SK-N-SH (cell line): ENCODE measurements around the gene BDKRB1. TPM values are rescaled to one million over a fixed set of nuclear protein-coding genes. Genes with fewer than 3 reads are reported as not detected.

Experiments
- CTCF ChIA-PET: fragments of 300-600, 350-600 bp; formaldehyde crosslinking; extraction: SDS; loops from one replicate; lab custom pipeline; 2021; lab: Yijun Ruan, JAX
- POLR2A ChIA-PET: fragments of 350-600 bp; sonication (Branson Sonifier 250); formaldehyde crosslinking; extraction: SDS; loops from one replicate; lab custom pipeline; 2020; ENCODE audit warnings: antibody characterized with exemption, inconsistent platforms; lab: Yijun Ruan, JAX
- DNase-seq: peaks from one replicate; pipeline ENCODE4 v3.0.0; 2012
- H2AFZ ChIP-seq: fragments of 200-600 bp; sonication (generic); 2 replicates; pipeline ENCODE4 v1.8.1; 2016; ENCODE audit warnings: antibody characterized with exemption, mild to moderate bottlenecking, low read depth
- H3F3A ChIP-seq: fragments of 200-600 bp; sonication (generic); replicated peaks from 2 replicates; pipeline ENCODE3; 2016; ENCODE audit warnings: antibody characterized with exemption, mild to moderate bottlenecking; ENCODE audit not compliant: insufficient read depth
- H3K27ac ChIP-seq, 2 experiments: fragments of 200-500 bp in 1 of 2; fragments of 200-600 bp in 1 of 2; sonication (Bioruptor generic) in 1 of 2; sonication (generic), shearing (Covaris generic) in 1 of 2; 2 replicates each; pipeline versions ENCODE4 v1.5.1 to v1.6.1; 2014 to 2016; ENCODE audit warnings: low read depth in 2 of 2, inconsistent platforms in 1 of 2, low read length in 1 of 2, mild to moderate bottlenecking in 1 of 2, mixed read lengths in 1 of 2
- H3K27me3 ChIP-seq: fragments of 200-600 bp; sonication (generic), shearing (Covaris generic); 2 replicates; pipeline ENCODE4 v1.6.1; 2016; ENCODE audit warnings: mixed run types; ENCODE audit not compliant: insufficient read depth
- H3K36me3 ChIP-seq, 2 experiments: fragments of 200-500 bp in 1 of 2; fragments of 200-600 bp in 1 of 2; sonication (Bioruptor generic) in 1 of 2; sonication (generic) in 1 of 2; replicated peaks in 1 of 2; 2 replicates each; pipeline versions ENCODE3 to v1.5.1; 2014 to 2016; ENCODE audit warnings: low read length in 1 of 2, mild to moderate bottlenecking in 1 of 2; ENCODE audit not compliant: insufficient read depth in 2 of 2, control insufficient read depth in 1 of 2
- H3K4me1 ChIP-seq, 2 experiments: fragments of 200-500 bp in 1 of 2; fragments of 200-600 bp in 1 of 2; sonication (Bioruptor generic) in 1 of 2; sonication (generic), shearing (Covaris generic) in 1 of 2; 2 replicates each; pipeline versions ENCODE4 v1.5.1 to v1.6.1; 2014 to 2016; ENCODE audit warnings: low read depth in 1 of 2, low read length in 1 of 2, mixed run types in 1 of 2; ENCODE audit not compliant: insufficient read depth in 2 of 2, control insufficient read depth in 1 of 2
- H3K4me2 ChIP-seq: fragments of 200-600 bp; sonication (generic), shearing (Covaris generic); 2 replicates; pipeline ENCODE4 v1.6.1; 2017; ENCODE audit warnings: mixed run types
- H3K4me3 ChIP-seq, 2 experiments: fragments of 200-500 bp in 1 of 2; fragments of 200-600 bp in 1 of 2; sonication (Bioruptor generic) in 1 of 2; sonication (generic), shearing (Covaris generic) in 1 of 2; 2 replicates each; pipeline versions ENCODE4 v1.5.1 to v1.8.1; 2014 to 2016; ENCODE audit warnings: low read depth in 2 of 2, inconsistent platforms in 1 of 2, low read length in 1 of 2, mild to moderate bottlenecking in 1 of 2, mixed read lengths in 1 of 2, moderate library complexity in 1 of 2
- H3K79me2 ChIP-seq: fragments of 200-600 bp; sonication (generic); 2 replicates; pipeline ENCODE4 v1.8.1; 2017; ENCODE audit warnings: mild to moderate bottlenecking; ENCODE audit not compliant: insufficient read depth
- H3K9ac ChIP-seq: fragments of 200-600 bp; sonication (generic); 2 replicates; pipeline ENCODE4 v1.6.1; 2017; ENCODE audit warnings: mixed run types
- H3K9me2 ChIP-seq: fragments of 200-600 bp; sonication (generic); 2 replicates; pipeline ENCODE4 v1.6.1; 2017; ENCODE audit warnings: mixed run types
- H3K9me3 ChIP-seq: fragments of 200-600 bp; sonication (generic); 2 replicates; pipeline ENCODE4 v1.6.1; 2017; ENCODE audit warnings: mixed run types, mild to moderate bottlenecking, moderate library complexity
- H4K20me1 ChIP-seq: fragments of 200-600 bp; sonication (generic); 2 replicates; pipeline ENCODE4 v1.6.1; 2017; ENCODE audit warnings: mild to moderate bottlenecking, mixed run types; ENCODE audit not compliant: insufficient read depth
- EP300 ChIP-seq, 2 experiments: IDR thresholded peaks; 2 replicates each; pipeline versions ENCODE4 v1.4.0 to v1.6.1; 2012; ENCODE audit warnings: borderline replicate concordance in 1 of 2, low read depth in 1 of 2, low read length in 1 of 2
- FOXM1 ChIP-seq: IDR thresholded peaks from 2 replicates; pipeline ENCODE4 v1.4.0; 2012; ENCODE audit warnings: low read depth, mild to moderate bottlenecking
- GABPA ChIP-seq: IDR thresholded peaks from 2 replicates; pipeline ENCODE4 v1.4.0; 2012; ENCODE audit warnings: low read depth, mild to moderate bottlenecking
- GATA2 ChIP-seq: sonication (generic); formaldehyde crosslinking; IDR thresholded peaks from 2 replicates; pipeline ENCODE4 v1.5.0; 2020; ENCODE audit warnings: mild to moderate bottlenecking, missing genetic modification reagents
- JUND ChIP-seq: IDR thresholded peaks from 2 replicates; pipeline ENCODE4 v1.4.0; 2012
- MEF2A ChIP-seq: IDR thresholded peaks from 2 replicates; pipeline ENCODE4 v1.4.0; 2012; ENCODE audit warnings: low read depth, borderline replicate concordance
- MXI1 ChIP-seq: IDR thresholded peaks from 2 replicates; pipeline ENCODE4 v1.6.1; 2012; ENCODE audit warnings: mild to moderate bottlenecking, low read depth, low read length, improper control_type of control experiment
- NFIC ChIP-seq: IDR thresholded peaks from 2 replicates; pipeline ENCODE4 v1.4.0; 2012; ENCODE audit warnings: borderline replicate concordance
- RAD21 ChIP-seq: IDR thresholded peaks from 2 replicates; pipeline ENCODE4 v1.6.1; 2012; ENCODE audit warnings: mild to moderate bottlenecking, low read length
- RFX5 ChIP-seq: IDR thresholded peaks from 2 replicates; pipeline ENCODE4 v1.6.1; 2012; ENCODE audit warnings: mild to moderate bottlenecking, improper control_type of control experiment, low read length
- SIN3A ChIP-seq: IDR thresholded peaks from 2 replicates; pipeline ENCODE4 v1.6.1; 2012; ENCODE audit warnings: low read depth, mild to moderate bottlenecking, low read length, moderate library complexity, borderline replicate concordance
- SMC3 ChIP-seq: IDR thresholded peaks from 2 replicates; pipeline ENCODE4 v1.6.1; 2012; ENCODE audit warnings: low read depth, low read length, improper control_type of control experiment
- TAF1 ChIP-seq: IDR thresholded peaks from 2 replicates; pipeline ENCODE4 v1.6.1; 2012; ENCODE audit warnings: low read depth, mild to moderate bottlenecking, low read length, moderate library complexity, borderline replicate concordance
- TEAD4 ChIP-seq: IDR thresholded peaks from 2 replicates; pipeline ENCODE4 v1.4.0; 2012; ENCODE audit warnings: mild to moderate bottlenecking, borderline replicate concordance; ENCODE audit not compliant: insufficient read depth
- YY1 ChIP-seq: IDR thresholded peaks from 2 replicates; pipeline ENCODE4 v1.4.0; 2012; ENCODE audit warnings: low read depth, mild to moderate bottlenecking
- WGBS: methylation state at CpG from one replicate; pipeline ENCODE4 v1.1.6; 2017; ENCODE audit warnings: low lambda C conversion rate; 5-methylcytosine and 5-hydroxymethylcytosine counted together
- polyA plus RNA-seq, 3 experiments: library from polyadenylated mRNA; depleted of rRNA; stranded (reverse); fragments of >200 nt; gene quantifications; 2 replicates each; pipeline ENCODE4 v1.2.3, GENCODE V29; 2012
- TF ChIP-seq, protein P1 (sequence below): fragments of 150-350 bp; IDR thresholded peaks from 2 replicates; pipeline ENCODE4 v1.6.1; 2017; ENCODE audit warnings: antibody characterized with exemption, low read length, low read depth, borderline replicate concordance
- TF ChIP-seq, protein P2 (sequence below): fragments of 150-350 bp; IDR thresholded peaks from 2 replicates; pipeline ENCODE4 v1.6.1; 2016; ENCODE audit warnings: mild to moderate bottlenecking, low read depth, low read length
- TF ChIP-seq, protein P3 (sequence below): IDR thresholded peaks from 2 replicates; pipeline ENCODE4 v1.6.1; 2012; ENCODE audit warnings: mild to moderate bottlenecking, low read depth, low read length, moderate library complexity
- TF ChIP-seq, protein P4 (sequence below): IDR thresholded peaks from 2 replicates; pipeline ENCODE4; 2012
- TF ChIP-seq, protein P5 (sequence below): IDR thresholded peaks from 2 replicates; pipeline ENCODE4 v1.4.0; 2012; ENCODE audit warnings: low read depth
- TF ChIP-seq, protein P6 (sequence below): fragments of 200-600 bp; sonication (generic); IDR thresholded peaks from 2 replicates; pipeline ENCODE4 v1.6.1; 2017; ENCODE audit warnings: antibody characterized with exemption, mild to moderate bottlenecking, moderate library complexity

BDKRB1 gene
- polyA plus RNA-seq, 1 of the 3 experiments (the other 2 are of a cell fraction) = 14.4 TPM

DNA sequence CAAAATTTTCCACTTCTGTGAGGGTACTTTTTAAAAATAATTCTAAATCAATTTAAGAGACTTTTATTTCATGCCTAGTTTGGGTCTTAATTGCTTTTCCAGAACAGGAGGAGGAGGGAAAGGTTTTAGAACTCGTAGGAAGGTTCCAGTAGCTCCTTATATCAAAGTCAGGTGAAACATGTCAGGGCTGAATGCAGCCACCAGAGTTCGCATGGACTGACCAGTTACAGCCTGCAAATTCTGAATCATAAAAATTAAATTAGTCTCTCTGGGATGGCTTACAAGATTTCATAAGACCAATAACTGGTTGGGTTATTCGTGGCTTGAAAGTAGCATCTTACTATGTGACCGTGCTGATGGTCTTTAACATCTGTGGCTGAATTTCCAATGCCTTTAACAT is 397 bp downstream of the BDKRB1 start:
- Histone ChIP-seq H3F3A (peaks cover 35% of the 10 kb centered on the region), H3K4me2 (peak overlapping the region; percentile 66), H4K20me1 (no peaks in the 10 kb centered on the region), H3K4me1 (peaks cover 6 to 32% of the 10 kb centered on the region in 2 experiments), H3K4me3 (peak overlapping the region in 1 of 2 experiments; percentile 8; a peak in 2 of 4 replicates), H3K9ac (peak overlapping the region; percentile 64; the same call in 1 of the 2 replicates), H3K9me2 (no peaks in the 10 kb centered on the region), H2AFZ (peak overlapping the region; percentile 15; the same call in 1 of the 2 replicates), H3K79me2 (peaks cover 48% of the 10 kb centered on the region), H3K9me3 (peaks cover 10% of the 10 kb centered on the region; the same call in 1 of the 2 replicates), H3K36me3 (peaks cover 0 to 15% of the 10 kb centered on the region in 2 experiments), H3K27me3 (no peaks in the 10 kb centered on the region), H3K27ac (peak overlapping the region; percentile 77 to 97; a peak in 3 of 4 replicates)
- DNase-seq = no peak
- 26% methylated on average over 4 of the region's 4 CpGs for WGBS
- ChIA-PET CTCF (interaction anchor here (1.0 to 1.6 kb wide), 2 partner anchors 16 to 156 kb away, joined by 3 to 6 read pairs; no protein-coding TSS in a partner anchor), POLR2A (no interaction called here)
- no peak for TF ChIP-seq YY1
- TF ChIP-seq, protein P1, sequence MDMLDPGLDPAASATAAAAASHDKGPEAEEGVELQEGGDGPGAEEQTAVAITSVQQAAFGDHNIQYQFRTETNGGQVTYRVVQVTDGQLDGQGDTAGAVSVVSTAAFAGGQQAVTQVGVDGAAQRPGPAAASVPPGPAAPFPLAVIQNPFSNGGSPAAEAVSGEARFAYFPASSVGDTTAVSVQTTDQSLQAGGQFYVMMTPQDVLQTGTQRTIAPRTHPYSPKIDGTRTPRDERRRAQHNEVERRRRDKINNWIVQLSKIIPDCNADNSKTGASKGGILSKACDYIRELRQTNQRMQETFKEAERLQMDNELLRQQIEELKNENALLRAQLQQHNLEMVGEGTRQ = no peak
- no peak for TF ChIP-seq NFIC
- TF ChIP-seq, protein P2, sequence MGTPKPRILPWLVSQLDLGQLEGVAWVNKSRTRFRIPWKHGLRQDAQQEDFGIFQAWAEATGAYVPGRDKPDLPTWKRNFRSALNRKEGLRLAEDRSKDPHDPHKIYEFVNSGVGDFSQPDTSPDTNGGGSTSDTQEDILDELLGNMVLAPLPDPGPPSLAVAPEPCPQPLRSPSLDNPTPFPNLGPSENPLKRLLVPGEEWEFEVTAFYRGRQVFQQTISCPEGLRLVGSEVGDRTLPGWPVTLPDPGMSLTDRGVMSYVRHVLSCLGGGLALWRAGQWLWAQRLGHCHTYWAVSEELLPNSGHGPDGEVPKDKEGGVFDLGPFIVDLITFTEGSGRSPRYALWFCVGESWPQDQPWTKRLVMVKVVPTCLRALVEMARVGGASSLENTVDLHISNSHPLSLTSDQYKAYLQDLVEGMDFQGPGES = no peak
- no peak for TF ChIP-seq TEAD4
- no peak for TF ChIP-seq GABPA
- TF ChIP-seq GATA2 (CRISPR knock-in tag) = no peak
- TF ChIP-seq, protein P3, sequence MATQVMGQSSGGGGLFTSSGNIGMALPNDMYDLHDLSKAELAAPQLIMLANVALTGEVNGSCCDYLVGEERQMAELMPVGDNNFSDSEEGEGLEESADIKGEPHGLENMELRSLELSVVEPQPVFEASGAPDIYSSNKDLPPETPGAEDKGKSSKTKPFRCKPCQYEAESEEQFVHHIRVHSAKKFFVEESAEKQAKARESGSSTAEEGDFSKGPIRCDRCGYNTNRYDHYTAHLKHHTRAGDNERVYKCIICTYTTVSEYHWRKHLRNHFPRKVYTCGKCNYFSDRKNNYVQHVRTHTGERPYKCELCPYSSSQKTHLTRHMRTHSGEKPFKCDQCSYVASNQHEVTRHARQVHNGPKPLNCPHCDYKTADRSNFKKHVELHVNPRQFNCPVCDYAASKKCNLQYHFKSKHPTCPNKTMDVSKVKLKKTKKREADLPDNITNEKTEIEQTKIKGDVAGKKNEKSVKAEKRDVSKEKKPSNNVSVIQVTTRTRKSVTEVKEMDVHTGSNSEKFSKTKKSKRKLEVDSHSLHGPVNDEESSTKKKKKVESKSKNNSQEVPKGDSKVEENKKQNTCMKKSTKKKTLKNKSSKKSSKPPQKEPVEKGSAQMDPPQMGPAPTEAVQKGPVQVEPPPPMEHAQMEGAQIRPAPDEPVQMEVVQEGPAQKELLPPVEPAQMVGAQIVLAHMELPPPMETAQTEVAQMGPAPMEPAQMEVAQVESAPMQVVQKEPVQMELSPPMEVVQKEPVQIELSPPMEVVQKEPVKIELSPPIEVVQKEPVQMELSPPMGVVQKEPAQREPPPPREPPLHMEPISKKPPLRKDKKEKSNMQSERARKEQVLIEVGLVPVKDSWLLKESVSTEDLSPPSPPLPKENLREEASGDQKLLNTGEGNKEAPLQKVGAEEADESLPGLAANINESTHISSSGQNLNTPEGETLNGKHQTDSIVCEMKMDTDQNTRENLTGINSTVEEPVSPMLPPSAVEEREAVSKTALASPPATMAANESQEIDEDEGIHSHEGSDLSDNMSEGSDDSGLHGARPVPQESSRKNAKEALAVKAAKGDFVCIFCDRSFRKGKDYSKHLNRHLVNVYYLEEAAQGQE = no peak
- TF ChIP-seq JUND = no peak
- no peak for TF ChIP-seq SIN3A
- no peak for TF ChIP-seq RFX5
- TF ChIP-seq MEF2A = no peak
- TF ChIP-seq FOXM1 = no peak
- TF ChIP-seq, protein P4, sequence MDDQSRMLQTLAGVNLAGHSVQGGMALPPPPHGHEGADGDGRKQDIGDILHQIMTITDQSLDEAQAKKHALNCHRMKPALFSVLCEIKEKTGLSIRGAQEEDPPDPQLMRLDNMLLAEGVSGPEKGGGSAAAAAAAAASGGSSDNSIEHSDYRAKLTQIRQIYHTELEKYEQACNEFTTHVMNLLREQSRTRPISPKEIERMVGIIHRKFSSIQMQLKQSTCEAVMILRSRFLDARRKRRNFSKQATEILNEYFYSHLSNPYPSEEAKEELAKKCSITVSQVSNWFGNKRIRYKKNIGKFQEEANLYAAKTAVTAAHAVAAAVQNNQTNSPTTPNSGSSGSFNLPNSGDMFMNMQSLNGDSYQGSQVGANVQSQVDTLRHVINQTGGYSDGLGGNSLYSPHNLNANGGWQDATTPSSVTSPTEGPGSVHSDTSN = no peak
- TF ChIP-seq, protein P5, sequence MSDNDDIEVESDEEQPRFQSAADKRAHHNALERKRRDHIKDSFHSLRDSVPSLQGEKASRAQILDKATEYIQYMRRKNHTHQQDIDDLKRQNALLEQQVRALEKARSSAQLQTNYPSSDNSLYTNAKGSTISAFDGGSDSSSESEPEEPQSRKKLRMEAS = no peak
- TF ChIP-seq MXI1 = no peak
- TF ChIP-seq, protein P6, sequence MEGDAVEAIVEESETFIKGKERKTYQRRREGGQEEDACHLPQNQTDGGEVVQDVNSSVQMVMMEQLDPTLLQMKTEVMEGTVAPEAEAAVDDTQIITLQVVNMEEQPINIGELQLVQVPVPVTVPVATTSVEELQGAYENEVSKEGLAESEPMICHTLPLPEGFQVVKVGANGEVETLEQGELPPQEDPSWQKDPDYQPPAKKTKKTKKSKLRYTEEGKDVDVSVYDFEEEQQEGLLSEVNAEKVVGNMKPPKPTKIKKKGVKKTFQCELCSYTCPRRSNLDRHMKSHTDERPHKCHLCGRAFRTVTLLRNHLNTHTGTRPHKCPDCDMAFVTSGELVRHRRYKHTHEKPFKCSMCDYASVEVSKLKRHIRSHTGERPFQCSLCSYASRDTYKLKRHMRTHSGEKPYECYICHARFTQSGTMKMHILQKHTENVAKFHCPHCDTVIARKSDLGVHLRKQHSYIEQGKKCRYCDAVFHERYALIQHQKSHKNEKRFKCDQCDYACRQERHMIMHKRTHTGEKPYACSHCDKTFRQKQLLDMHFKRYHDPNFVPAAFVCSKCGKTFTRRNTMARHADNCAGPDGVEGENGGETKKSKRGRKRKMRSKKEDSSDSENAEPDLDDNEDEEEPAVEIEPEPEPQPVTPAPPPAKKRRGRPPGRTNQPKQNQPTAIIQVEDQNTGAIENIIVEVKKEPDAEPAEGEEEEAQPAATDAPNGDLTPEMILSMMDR = peak; percentile 52
- 0 out of 2 replicates have a peak, but pooled peaks have one; percentile 14 for TF ChIP-seq RAD21
- no peak for TF ChIP-seq TAF1
- no peak for TF ChIP-seq EP300 (IDR thresholded peaks at IDR 0.05; ENCODE audit: borderline replicate concordance in 1 of 2, low read depth in 1 of 2, low read length in 1 of 2)
- 0 out of 2 replicates have a peak, but pooled peaks have one; percentile 15 for TF ChIP-seq SMC3
